SU-DHL-6 (cell line): ENCODE data around the gene OR52N1.

Experiments used
- H2AFZ ChIP-seq: fragments of 200-600 bp; sonication (generic); 2 replicates; pipeline ENCODE4 v1.6.1; 2014; ENCODE audit warnings: low read depth, mild to moderate bottlenecking, moderate library complexity, mixed read lengths, antibody characterized with exemption, low read length; ENCODE audit not compliant: severe bottlenecking
- H3F3A ChIP-seq: fragments of 200-600 bp; shearing (Covaris generic); 2 replicates; pipeline ENCODE4 v1.6.0; 2016; ENCODE audit warnings: antibody characterized with exemption, mild to moderate bottlenecking; ENCODE audit not compliant: insufficient read depth
- H3K27ac ChIP-seq: fragments of 200-600 bp; sonication (generic); 2 replicates; pipeline ENCODE4 v1.5.1; 2016; ENCODE audit warnings: low read depth, mild to moderate bottlenecking, low read length, moderate library complexity, mixed read lengths
- H3K27me3 ChIP-seq: fragments of 200-600 bp; sonication (generic), shearing (Covaris generic); 2 replicates; pipeline ENCODE4 v1.6.0; 2014; ENCODE audit warnings: mild to moderate bottlenecking, low read length
- H3K36me3 ChIP-seq: fragments of 200-600 bp; sonication (generic); 2 replicates; pipeline ENCODE4 v1.6.1; 2014; ENCODE audit warnings: mild to moderate bottlenecking, low read length, mixed read lengths
- H3K4me2 ChIP-seq: fragments of 300-600, 200-600 bp; shearing (Covaris generic), sonication (generic); 2 replicates; pipeline ENCODE4 v1.6.0; 2014; ENCODE audit warnings: low read length, low read depth, mild to moderate bottlenecking; ENCODE audit not compliant: poor library complexity, severe bottlenecking
- H3K4me3 ChIP-seq: fragments of 200-600 bp; sonication (generic); 2 replicates; pipeline ENCODE4 v1.5.1; 2014; ENCODE audit warnings: antibody characterized with exemption, low read length, mild to moderate bottlenecking, mixed read lengths; ENCODE audit not compliant: insufficient read depth, poor library complexity, severe bottlenecking
- H3K79me2 ChIP-seq: fragments of 200-600 bp; sonication (generic); 2 replicates; pipeline ENCODE4 v1.6.1; 2014; ENCODE audit warnings: mild to moderate bottlenecking, low read length, moderate library complexity; ENCODE audit not compliant: insufficient read depth
- H3K9ac ChIP-seq: fragments of 200-600 bp; sonication (generic); 2 replicates; pipeline ENCODE4 v1.7.0; 2014; ENCODE audit warnings: mild to moderate bottlenecking, low read length
- H3K9me2 ChIP-seq: fragments of 200-600 bp; sonication (generic); replicated peaks from 2 replicates; pipeline ENCODE4 v1.6.1; 2014; ENCODE audit warnings: low read length; ENCODE audit not compliant: insufficient read depth
- H3K9me3 ChIP-seq: fragments of 200-600 bp; sonication (generic); 2 replicates; pipeline ENCODE4 v1.6.1; 2014; ENCODE audit warnings: low read length, mixed read lengths; ENCODE audit not compliant: insufficient read depth
- H4K20me1 ChIP-seq: fragments of 200-600 bp; sonication (generic); 2 replicates; pipeline ENCODE4 v1.6.1; 2014; ENCODE audit warnings: low read depth, mild to moderate bottlenecking, antibody characterized with exemption, low read length, moderate library complexity, mixed read lengths
- EZH2phosphoT487 ChIP-seq: fragments of 200-600 bp; sonication (generic), shearing (Covaris generic); conservative IDR thresholded peaks from 2 replicates; pipeline ENCODE4 v1.6.1; 2018; ENCODE audit warnings: mild to moderate bottlenecking, antibody characterized with exemption, low read length, moderate library complexity, mixed read lengths
- TF ChIP-seq, protein P1 (sequence below): fragments of 200-600 bp; sonication (generic); IDR thresholded peaks from one replicate; pipeline ENCODE4 v1.5.1; 2017; ENCODE audit warnings: antibody characterized with exemption, mild to moderate bottlenecking, low read length, moderate library complexity; ENCODE audit not compliant: insufficient read depth, poor library complexity, severe bottlenecking

The OR52N1 gene

GRCh38 chr11:5831196-5831829, 40.2 kb upstream of the OR52N1 start:
- Histone ChIP-seq H3K36me3 (no peaks in the 10 kb centered on the region), H3K27me3 (no peaks in the 10 kb centered on the region), H3K79me2 (no peaks in the 10 kb centered on the region), H3K9me3 (no peaks in the 10 kb centered on the region), H3K4me3 (no peak overlapping the region), H3K9ac (no peak overlapping the region), H3K27ac (no peak overlapping the region), H3K4me2 (no peak overlapping the region), H2AFZ (no peak overlapping the region), H4K20me1 (no peaks in the 10 kb centered on the region), H3F3A (no peaks in the 10 kb centered on the region), H3K9me2 (no peaks in the 10 kb centered on the region)
- TF ChIP-seq EZH2phosphoT487 = no peak
- TF ChIP-seq, protein P1, sequence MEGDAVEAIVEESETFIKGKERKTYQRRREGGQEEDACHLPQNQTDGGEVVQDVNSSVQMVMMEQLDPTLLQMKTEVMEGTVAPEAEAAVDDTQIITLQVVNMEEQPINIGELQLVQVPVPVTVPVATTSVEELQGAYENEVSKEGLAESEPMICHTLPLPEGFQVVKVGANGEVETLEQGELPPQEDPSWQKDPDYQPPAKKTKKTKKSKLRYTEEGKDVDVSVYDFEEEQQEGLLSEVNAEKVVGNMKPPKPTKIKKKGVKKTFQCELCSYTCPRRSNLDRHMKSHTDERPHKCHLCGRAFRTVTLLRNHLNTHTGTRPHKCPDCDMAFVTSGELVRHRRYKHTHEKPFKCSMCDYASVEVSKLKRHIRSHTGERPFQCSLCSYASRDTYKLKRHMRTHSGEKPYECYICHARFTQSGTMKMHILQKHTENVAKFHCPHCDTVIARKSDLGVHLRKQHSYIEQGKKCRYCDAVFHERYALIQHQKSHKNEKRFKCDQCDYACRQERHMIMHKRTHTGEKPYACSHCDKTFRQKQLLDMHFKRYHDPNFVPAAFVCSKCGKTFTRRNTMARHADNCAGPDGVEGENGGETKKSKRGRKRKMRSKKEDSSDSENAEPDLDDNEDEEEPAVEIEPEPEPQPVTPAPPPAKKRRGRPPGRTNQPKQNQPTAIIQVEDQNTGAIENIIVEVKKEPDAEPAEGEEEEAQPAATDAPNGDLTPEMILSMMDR = no peak

DNA sequence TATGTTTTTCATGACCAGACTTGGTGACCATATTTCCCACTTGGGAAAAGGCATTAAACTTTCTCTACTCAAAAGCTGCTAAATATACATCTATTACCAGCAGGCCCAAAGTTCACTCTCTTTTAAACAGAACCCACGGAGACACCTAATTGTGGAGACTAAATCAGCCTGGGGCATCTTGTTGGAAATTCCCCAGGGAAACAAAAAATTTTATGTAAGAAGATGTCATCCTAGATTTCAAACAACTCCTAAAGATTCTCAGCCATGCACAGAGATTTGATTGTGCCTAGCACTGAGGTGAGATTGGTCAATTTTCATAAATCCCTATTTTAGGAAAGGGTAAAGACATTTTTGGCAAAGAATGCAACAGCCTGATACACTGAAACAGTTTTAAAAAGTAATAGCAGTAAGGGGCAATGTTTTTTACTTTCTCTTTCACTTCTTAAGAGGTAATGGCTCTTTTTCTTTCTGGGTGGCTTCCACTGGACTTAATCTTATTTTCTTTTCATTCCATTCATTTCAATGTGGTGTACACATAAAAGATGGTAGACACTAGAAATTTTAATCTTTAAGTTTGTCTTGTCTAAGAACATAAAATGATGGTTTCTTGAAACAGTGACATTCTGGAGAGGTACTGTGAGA, 27.3 kb upstream of the OR52N1 start:
- Histone ChIP-seq H3K79me2 (no peaks in the 10 kb centered on the region), H3K9me2 (no peaks in the 10 kb centered on the region), H3K27me3 (no peaks in the 10 kb centered on the region), H2AFZ (no peak overlapping the region), H3F3A (no peaks in the 10 kb centered on the region), H3K4me3 (no peak overlapping the region), H4K20me1 (no peaks in the 10 kb centered on the region), H3K36me3 (no peaks in the 10 kb centered on the region), H3K4me2 (no peak overlapping the region), H3K9me3 (no peaks in the 10 kb centered on the region), H3K27ac (no peak overlapping the region), H3K9ac (no peak overlapping the region)
- TF ChIP-seq, protein P1 = no peak
- TF ChIP-seq EZH2phosphoT487 = no peak

- Histone ChIP-seq H2AFZ (no peak overlapping the region), H3K27ac (no peak overlapping the region), H3K9me2 (no peaks in the 10 kb centered on the region), H4K20me1 (no peaks in the 10 kb centered on the region), H3K27me3 (no peaks in the 10 kb centered on the region), H3K36me3 (no peaks in the 10 kb centered on the region), H3K9ac (no peak overlapping the region), H3K79me2 (no peaks in the 10 kb centered on the region), H3K9me3 (no peaks in the 10 kb centered on the region), H3K4me2 (no peak overlapping the region), H3F3A (no peaks in the 10 kb centered on the region), H3K4me3 (no peak overlapping the region)
- TF ChIP-seq, protein P1 = no peak
- TF ChIP-seq EZH2phosphoT487 = no peak
Measured at GRCh38 chr11:5815534-5815933, 24.5 kb upstream of the OR52N1 start.
